ENCODE measurements around the gene USP26.

The USP26 gene

DNA sequence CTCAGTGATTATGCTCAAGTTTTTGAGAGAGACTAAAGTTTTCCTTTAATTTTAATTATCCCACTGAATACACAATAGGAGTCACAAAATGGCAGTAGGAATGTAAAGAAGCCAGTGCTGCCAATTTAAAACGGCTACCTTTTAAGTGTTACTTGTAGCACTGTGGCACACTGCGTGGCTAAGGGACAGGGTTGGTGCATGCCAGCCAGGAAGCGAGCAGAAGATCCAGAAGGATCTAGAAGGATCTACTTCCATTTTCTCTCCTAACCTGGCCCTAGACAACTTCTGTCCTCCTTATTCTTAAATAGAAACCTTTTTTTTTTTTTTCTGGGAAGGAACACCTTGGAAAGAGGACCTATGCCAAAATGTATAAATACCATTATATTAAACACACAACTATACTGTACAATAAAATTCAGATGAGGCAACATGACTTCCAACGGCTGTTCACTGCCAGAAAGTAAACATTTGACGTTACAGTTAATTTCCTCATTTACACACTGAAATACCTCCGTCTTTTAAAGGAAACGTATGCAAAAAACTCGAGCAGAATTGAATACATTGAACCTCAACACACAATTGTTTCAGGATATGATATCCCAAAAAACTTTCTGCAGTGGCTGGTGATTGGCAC, 2.7 kb downstream of the USP26 start:
- no peak for TF ChIP-seq CTCF (IDR thresholded peaks at IDR 0.05; ENCODE audit: low read length)
- Histone ChIP-seq H3K9ac (ENCODE audit: low read length) (no peak overlapping the region), H3K9me2 (replicated peaks; ENCODE audit: insufficient read depth, low read length) (no peaks in the 10 kb centered on the region), H4K20me1 (ENCODE audit: insufficient read depth, low read length) (no peaks in the 10 kb centered on the region), H3K4me3 (ENCODE audit: low read length) (no peak overlapping the region), H2AFZ (ENCODE audit: low read length) (no peak overlapping the region), H3K36me3 (replicated peaks; ENCODE audit: insufficient read depth, low read length) (no peaks in the 10 kb centered on the region), H3K79me2 (ENCODE audit: low read length) (no peaks in the 10 kb centered on the region), H3K4me1 (ENCODE audit: low read length) (no peaks in the 10 kb centered on the region), H3K4me2 (ENCODE audit: low read depth, low read length) (no peak overlapping the region), H3K27ac (ENCODE audit: low read length) (no peak overlapping the region), H3K9me3 (replicated peaks; ENCODE audit: insufficient read depth, low read length) (no peaks in the 10 kb centered on the region), H3F3A (ENCODE audit: insufficient read depth, low read length) (no peaks in the 10 kb centered on the region), H3K27me3 (replicated peaks; ENCODE audit: insufficient read depth, low read length) (no peaks in the 10 kb centered on the region)
- DNase-seq, result no peak

- Histone ChIP-seq H3K9me3 (replicated peaks; ENCODE audit: insufficient read depth, low read length) (no peaks in the 10 kb centered on the region), H3K36me3 (replicated peaks; ENCODE audit: insufficient read depth, low read length) (no peaks in the 10 kb centered on the region)
Observed at GRCh38 chrX:133090236-133090809, 6.6 kb downstream of the USP26 start.

DNA sequence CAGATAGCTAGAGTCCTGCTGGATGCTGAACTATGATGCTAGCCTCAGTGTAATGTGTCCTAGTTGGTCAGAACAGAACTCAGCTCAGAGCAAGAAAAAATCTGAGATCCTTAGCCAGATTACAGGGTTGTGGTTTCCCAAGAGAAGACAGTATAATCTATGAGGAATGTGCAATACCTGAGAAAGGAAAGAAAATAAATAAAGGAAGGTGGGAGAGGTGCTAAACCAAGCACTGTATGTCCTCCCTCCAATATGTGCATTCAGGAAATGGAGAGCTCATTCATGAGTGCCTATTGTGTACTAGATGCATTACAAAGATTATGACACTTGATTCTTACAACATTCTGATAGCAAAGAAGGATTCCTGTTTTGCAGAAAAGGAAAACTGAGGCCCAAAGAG, 7.5 kb downstream of the USP26 start:
- Histone ChIP-seq H2AFZ (ENCODE audit: low read length) (no peak overlapping the region), H3F3A (ENCODE audit: insufficient read depth, low read length) (no peaks in the 10 kb centered on the region), H3K4me1 (ENCODE audit: low read length) (no peaks in the 10 kb centered on the region), H3K9me3 (replicated peaks; ENCODE audit: insufficient read depth, low read length) (no peaks in the 10 kb centered on the region), H3K36me3 (replicated peaks; ENCODE audit: insufficient read depth, low read length) (no peaks in the 10 kb centered on the region), H3K9me2 (replicated peaks; ENCODE audit: insufficient read depth, low read length) (no peaks in the 10 kb centered on the region), H4K20me1 (ENCODE audit: insufficient read depth, low read length) (no peaks in the 10 kb centered on the region), H3K27ac (ENCODE audit: low read length) (no peak overlapping the region), H3K4me3 (ENCODE audit: low read length) (no peak overlapping the region), H3K27me3 (replicated peaks; ENCODE audit: insufficient read depth, low read length) (no peaks in the 10 kb centered on the region), H3K79me2 (ENCODE audit: low read length) (no peaks in the 10 kb centered on the region), H3K9ac (ENCODE audit: low read length) (no peak overlapping the region), H3K4me2 (ENCODE audit: low read depth, low read length) (no peak overlapping the region)
- DNase-seq, result no peak
- TF ChIP-seq CTCF (IDR thresholded peaks at IDR 0.05; ENCODE audit: low read length), result no peak
- TF ChIP-seq EZH2 (optimal IDR thresholded peaks at IDR 0.05; ENCODE audit: low read depth, low read length), result no peak
- TF ChIP-seq EZH2phosphoT487 (IDR thresholded peaks at IDR 0.05; ENCODE audit: low read length), result no peak

More at GRCh38 chrX:133090236-133090809, 6.6 kb downstream of the USP26 start:
- Histone ChIP-seq H4K20me1 (ENCODE audit: insufficient read depth, low read length) (no peaks in the 10 kb centered on the region), H3K4me1 (ENCODE audit: low read length) (no peaks in the 10 kb centered on the region), H3K9ac (ENCODE audit: low read length) (no peak overlapping the region), H3K79me2 (ENCODE audit: low read length) (no peaks in the 10 kb centered on the region), H3K4me2 (ENCODE audit: low read depth, low read length) (no peak overlapping the region), H3K27me3 (replicated peaks; ENCODE audit: insufficient read depth, low read length) (no peaks in the 10 kb centered on the region), H2AFZ (ENCODE audit: low read length) (no peak overlapping the region), H3K4me3 (ENCODE audit: low read length) (no peak overlapping the region), H3K9me2 (replicated peaks; ENCODE audit: insufficient read depth, low read length) (no peaks in the 10 kb centered on the region), H3F3A (ENCODE audit: insufficient read depth, low read length) (no peaks in the 10 kb centered on the region), H3K27ac (ENCODE audit: low read length) (no peak overlapping the region)
- no peak for DNase-seq
- no peak for TF ChIP-seq CTCF (IDR thresholded peaks at IDR 0.05; ENCODE audit: low read length)
- TF ChIP-seq EZH2phosphoT487 (IDR thresholded peaks at IDR 0.05; ENCODE audit: low read length), result no peak
- TF ChIP-seq EZH2 (optimal IDR thresholded peaks at IDR 0.05; ENCODE audit: low read depth, low read length), result no peak

Data from MM.1S (cell line).